ENCODE results near the gene MYOM1.
"Not testable (repeated sequence)": the region's sequence is repeated elsewhere in the genome, so short reads cannot be mapped to it uniquely, and the experiment has no call there.

MYOM1 gene

GRCh38 chr18:3248658-3249359, 29.0 kb upstream of the MYOM1 start:
- DNase-seq: no peak

- no peak for DNase-seq
These were observed 28.4 kb upstream of the MYOM1 start for GRCh38 chr18:3248062-3248657.

GRCh38 chr18:3247240-3248061, 27.7 kb upstream of the MYOM1 start, which contains the start of gene MYL12A:
Gene MYL12A, plus strand, starts transcription at chr18:3247801. Its CDS starts 5,447 bp downstream, at chr18:3253248.
- DNase-seq: peak; percentile 78

- no peak for DNase-seq
These were observed 27.0 kb upstream of the MYOM1 start for GRCh38 chr18:3246635-3247239.

GRCh38 chr18:3245853-3246634, 26.3 kb upstream of the MYOM1 start:
- peak; percentile 31 for DNase-seq

GRCh38 chr18:3245185-3245564, 25.4 kb upstream of the MYOM1 start:
- no peak for DNase-seq

- no peak for DNase-seq
These were observed 19.0 kb upstream of the MYOM1 start for GRCh38 chr18:3238742-3239141.

- DNase-seq: no peak
These were observed 16.7 kb upstream of the MYOM1 start for GRCh38 chr18:3236470-3236869.

GRCh38 chr18:3235846-3236245, 16.1 kb upstream of the MYOM1 start:
- no peak for DNase-seq

- no peak for DNase-seq
These were observed 14.7 kb upstream of the MYOM1 start for GRCh38 chr18:3234457-3234856.

- no peak for DNase-seq
These were observed 13.8 kb upstream of the MYOM1 start for GRCh38 chr18:3233433-3234168.

GRCh38 chr18:3233004-3233403, 13.2 kb upstream of the MYOM1 start:
- no peak for DNase-seq

GRCh38 chr18:3230401-3231334, 10.9 kb upstream of the MYOM1 start:
- DNase-seq: no peak

- DNase-seq: no peak
These were observed 6.3 kb upstream of the MYOM1 start for GRCh38 chr18:3226048-3226447.

GRCh38 chr18:3225588-3225987, 5.8 kb upstream of the MYOM1 start:
- DNase-seq: no peak

GRCh38 chr18:3224223-3224622, 4.5 kb upstream of the MYOM1 start:
- no peak for DNase-seq

GRCh38 chr18:3223356-3223755, 3.6 kb upstream of the MYOM1 start:
- no peak for DNase-seq

GRCh38 chr18:3221496-3221895, 1.7 kb upstream of the MYOM1 start:
- DNase-seq: no peak

- not testable (repeated sequence) for DNase-seq
These were observed 1.1 kb upstream of the MYOM1 start for GRCh38 chr18:3220868-3221267.

GRCh38 chr18:3219241-3219630, 532 bp downstream of the MYOM1 start:
- DNase-seq: no peak

GRCh38 chr18:3218819-3219218, 949 bp downstream of the MYOM1 start:
- DNase-seq: no peak

Data from DMS153 (cell line).